SU-DHL-6 (cell line): ENCODE measurements around the gene CAGE1.

Source experiments
- EZH2phosphoT487 ChIP-seq: fragments of 200-600 bp; sonication (generic), shearing (Covaris generic); conservative IDR thresholded peaks from 2 replicates; pipeline ENCODE4 v1.6.1; 2018; ENCODE audit warnings: mild to moderate bottlenecking, antibody characterized with exemption, low read length, moderate library complexity, mixed read lengths
- TF ChIP-seq, protein P1 (sequence below): fragments of 200-600 bp; sonication (generic); IDR thresholded peaks from one replicate; pipeline ENCODE4 v1.5.1; 2017; ENCODE audit warnings: antibody characterized with exemption, mild to moderate bottlenecking, low read length, moderate library complexity; ENCODE audit not compliant: insufficient read depth, poor library complexity, severe bottlenecking

DNA sequence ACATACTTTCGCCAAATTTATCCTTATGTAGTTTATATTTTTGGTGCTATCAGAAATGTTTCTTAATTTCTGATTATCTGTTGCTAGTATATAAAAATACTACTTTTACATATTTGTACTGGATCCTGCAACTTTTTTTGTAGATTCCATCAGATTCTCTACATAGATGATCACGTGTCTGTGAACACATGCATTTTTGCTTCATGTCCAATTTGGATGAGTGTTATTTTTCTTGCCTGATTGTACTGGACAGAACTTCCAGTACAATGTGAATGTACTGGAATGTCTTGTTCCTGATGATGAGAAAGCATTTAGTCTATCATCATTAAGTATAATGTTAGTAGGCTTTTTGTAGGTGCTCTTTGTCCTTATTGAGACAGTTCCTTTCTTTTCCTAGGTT lies 51.5 kb downstream of the CAGE1 start:
- TF ChIP-seq, protein P1, sequence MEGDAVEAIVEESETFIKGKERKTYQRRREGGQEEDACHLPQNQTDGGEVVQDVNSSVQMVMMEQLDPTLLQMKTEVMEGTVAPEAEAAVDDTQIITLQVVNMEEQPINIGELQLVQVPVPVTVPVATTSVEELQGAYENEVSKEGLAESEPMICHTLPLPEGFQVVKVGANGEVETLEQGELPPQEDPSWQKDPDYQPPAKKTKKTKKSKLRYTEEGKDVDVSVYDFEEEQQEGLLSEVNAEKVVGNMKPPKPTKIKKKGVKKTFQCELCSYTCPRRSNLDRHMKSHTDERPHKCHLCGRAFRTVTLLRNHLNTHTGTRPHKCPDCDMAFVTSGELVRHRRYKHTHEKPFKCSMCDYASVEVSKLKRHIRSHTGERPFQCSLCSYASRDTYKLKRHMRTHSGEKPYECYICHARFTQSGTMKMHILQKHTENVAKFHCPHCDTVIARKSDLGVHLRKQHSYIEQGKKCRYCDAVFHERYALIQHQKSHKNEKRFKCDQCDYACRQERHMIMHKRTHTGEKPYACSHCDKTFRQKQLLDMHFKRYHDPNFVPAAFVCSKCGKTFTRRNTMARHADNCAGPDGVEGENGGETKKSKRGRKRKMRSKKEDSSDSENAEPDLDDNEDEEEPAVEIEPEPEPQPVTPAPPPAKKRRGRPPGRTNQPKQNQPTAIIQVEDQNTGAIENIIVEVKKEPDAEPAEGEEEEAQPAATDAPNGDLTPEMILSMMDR: no peak
- TF ChIP-seq EZH2phosphoT487: no peak
